ENCODE measurements around the gene GPRIN1.

- TF ChIP-seq POLR2A (IDR thresholded peaks at IDR 0.05) (no peak), CTCF (IDR thresholded peaks at IDR 0.05) (no peak)
Measured at GRCh38 chr5:176583076-176583475, 26.9 kb downstream of the GPRIN1 start.

Measured in thyroid gland (tissue), 4 donors.